AG04449 (cell line): Measurements from ENCODE around the gene U2SURP.

Experiments used
- CTCF ChIA-PET: fragments of 350-600 bp; formaldehyde crosslinking; extraction: SDS; loops from one replicate; lab custom pipeline; 2021; ENCODE audit warnings: antibody characterized with exemption; lab: Yijun Ruan, JAX
- POLR2A ChIA-PET: fragments of 400-600, 350-600 bp; formaldehyde crosslinking; extraction: SDS; loops from one replicate; lab custom pipeline; 2020; ENCODE audit warnings: antibody characterized with exemption, inconsistent platforms; lab: Yijun Ruan, JAX
- DNase-seq: peaks from one replicate; pipeline ENCODE4 v3.0.0-alpha.2; 2010; ENCODE audit warnings: low read depth, low spot score
- H3K4me3 ChIP-seq: 2 replicates; pipeline ENCODE4 v1.5.1; 2011; ENCODE audit warnings: low read depth, mild to moderate bottlenecking, control low read depth, low read length
- CTCF ChIP-seq: IDR thresholded peaks from one replicate; pipeline ENCODE4 v1.5.1; 2011; ENCODE audit warnings: mild to moderate bottlenecking, moderate library complexity, low read length, control low read depth, inconsistent platforms; ENCODE audit not compliant: insufficient read depth; ENCODE audit errors: missing control alignments

The U2SURP gene

GRCh38 chr3:143089965-143090364, 88.6 kb downstream of the U2SURP start:
- ChIA-PET CTCF (no interaction called here), POLR2A (no interaction called here)
- no peak for DNase-seq
- no peak for TF ChIP-seq CTCF
- no peak overlapping the region for H3K4me3 ChIP-seq

- ChIA-PET POLR2A (no interaction called here), CTCF (interaction anchor here (1.4 kb wide), 1 partner anchor 583 kb away, joined by 5 read pairs; no protein-coding TSS in a partner anchor)
- H3K4me3 ChIP-seq, result no peak overlapping the region
- no peak for DNase-seq
- no peak for TF ChIP-seq CTCF
These were observed 89.1 kb downstream of the U2SURP start for GRCh38 chr3:143090486-143090885.

- CTCF ChIA-PET, result interaction anchor here (1.4 kb wide), 1 partner anchor 583 kb away, joined by 5 read pairs; no protein-coding TSS in a partner anchor
- H3K4me3 ChIP-seq, result no peak overlapping the region
- POLR2A ChIA-PET, result no interaction called here
- no peak for DNase-seq
- TF ChIP-seq CTCF, result no peak
These were observed 89.8 kb downstream of the U2SURP start for GRCh38 chr3:143090976-143091837.

- ChIA-PET POLR2A (no interaction called here), CTCF (no interaction called here)
- no peak overlapping the region for H3K4me3 ChIP-seq
- no peak for DNase-seq
- TF ChIP-seq CTCF, result no peak
These were observed 90.8 kb downstream of the U2SURP start for GRCh38 chr3:143092191-143092590.

- TF ChIP-seq CTCF, result no peak
- POLR2A ChIA-PET, result no interaction called here
- DNase-seq, result no peak
- CTCF ChIA-PET, result no interaction called here
- no peak overlapping the region for H3K4me3 ChIP-seq
These were observed 94.4 kb downstream of the U2SURP start for GRCh38 chr3:143095813-143096212.

GRCh38 chr3:143098032-143098764, 96.8 kb downstream of the U2SURP start:
- DNase-seq, result no peak
- H3K4me3 ChIP-seq, result no peak overlapping the region
- POLR2A ChIA-PET, result no interaction called here
- TF ChIP-seq CTCF, result no peak
- CTCF ChIA-PET, result interaction anchor here (0.8 kb wide), 1 partner anchor 58 kb away, joined by 4 read pairs; no protein-coding TSS in a partner anchor
